Right hindlimb (tissue), 1 donor: ENCODE results near the gene MSRB3.
"Not testable (repeated sequence)": the region's sequence is repeated elsewhere in the genome, so short reads cannot be mapped to it uniquely, and the experiment has no call there.

Experiments used
- DNase-seq: peaks from one replicate; pipeline ENCODE4 v3.0.0-alpha.2; 2018

Gene MSRB3

GRCh38 chr12:65407388-65408149 lies 129.1 kb downstream of the MSRB3 start:
- no peak for DNase-seq

- DNase-seq, result no peak
Measured at GRCh38 chr12:65408441-65408840, 130.0 kb downstream of the MSRB3 start.

- DNase-seq, result no peak
Measured at GRCh38 chr12:65409726-65410125, 131.2 kb downstream of the MSRB3 start.

- no peak for DNase-seq
Measured at GRCh38 chr12:65411171-65411570, 132.7 kb downstream of the MSRB3 start.

- no peak for DNase-seq
Measured at GRCh38 chr12:65414526-65414925, 136.0 kb downstream of the MSRB3 start.

- no peak for DNase-seq
Measured at GRCh38 chr12:65415826-65416225, 137.3 kb downstream of the MSRB3 start.

- DNase-seq, result no peak
Measured at GRCh38 chr12:65419284-65420072, 141.0 kb downstream of the MSRB3 start.

GRCh38 chr12:65420941-65421340 lies 142.5 kb downstream of the MSRB3 start:
- no peak for DNase-seq

- DNase-seq, result no peak
Measured at GRCh38 chr12:65427646-65428045, 149.2 kb downstream of the MSRB3 start.

- no peak for DNase-seq
Measured at GRCh38 chr12:65430006-65430405, 151.5 kb downstream of the MSRB3 start.

GRCh38 chr12:65430571-65431306 lies 152.3 kb downstream of the MSRB3 start:
- DNase-seq, result no peak

GRCh38 chr12:65432114-65432513 lies 153.6 kb downstream of the MSRB3 start:
- DNase-seq, result no peak

GRCh38 chr12:65432651-65433050 lies 154.2 kb downstream of the MSRB3 start:
- no peak for DNase-seq

GRCh38 chr12:65434737-65435136 lies 156.3 kb downstream of the MSRB3 start:
- no peak for DNase-seq

- DNase-seq, result no peak
Measured at GRCh38 chr12:65443038-65443437, 164.6 kb downstream of the MSRB3 start.

GRCh38 chr12:65444996-65445395 lies 166.5 kb downstream of the MSRB3 start:
- no peak for DNase-seq

- no peak for DNase-seq
Measured at GRCh38 chr12:65446901-65447300, 168.4 kb downstream of the MSRB3 start.

GRCh38 chr12:65449400-65449799 lies 170.9 kb downstream of the MSRB3 start:
- no peak for DNase-seq

GRCh38 chr12:65450625-65451024 lies 172.1 kb downstream of the MSRB3 start:
- no peak for DNase-seq

- DNase-seq, result no peak
Measured at GRCh38 chr12:65454115-65454787, 175.8 kb downstream of the MSRB3 start.

GRCh38 chr12:65457341-65457740 lies 178.9 kb downstream of the MSRB3 start:
- not testable (repeated sequence) for DNase-seq

GRCh38 chr12:65458718-65459117 lies 180.2 kb downstream of the MSRB3 start:
- no peak for DNase-seq

- no peak for DNase-seq
Measured at GRCh38 chr12:65459545-65459944, 181.1 kb downstream of the MSRB3 start.
